ENCODE data around the gene RNU7-1.

DNA sequence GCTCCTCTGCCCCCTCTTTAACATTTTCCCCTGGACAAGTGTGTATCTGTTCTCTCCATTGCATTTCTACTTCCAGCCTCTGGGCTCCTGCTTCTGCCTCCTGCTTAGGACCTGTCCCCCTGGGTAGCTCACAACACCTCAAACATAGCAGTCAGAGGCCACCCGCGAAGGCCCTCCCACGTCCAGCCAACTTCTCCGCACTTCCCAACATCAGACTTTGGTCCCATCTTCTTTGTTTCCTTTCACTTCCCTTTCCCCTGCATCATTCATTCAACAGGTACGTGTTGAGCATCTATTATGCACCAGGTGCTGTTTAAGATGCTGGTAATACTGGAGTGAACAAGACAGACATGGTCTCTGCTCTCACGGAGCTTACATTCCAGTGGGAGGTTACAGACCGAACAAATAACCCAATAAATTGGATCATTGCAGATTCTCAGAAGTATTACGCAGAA is 3.3 kb downstream of the RNU7-1 start:
- TF ChIP-seq, protein P1, sequence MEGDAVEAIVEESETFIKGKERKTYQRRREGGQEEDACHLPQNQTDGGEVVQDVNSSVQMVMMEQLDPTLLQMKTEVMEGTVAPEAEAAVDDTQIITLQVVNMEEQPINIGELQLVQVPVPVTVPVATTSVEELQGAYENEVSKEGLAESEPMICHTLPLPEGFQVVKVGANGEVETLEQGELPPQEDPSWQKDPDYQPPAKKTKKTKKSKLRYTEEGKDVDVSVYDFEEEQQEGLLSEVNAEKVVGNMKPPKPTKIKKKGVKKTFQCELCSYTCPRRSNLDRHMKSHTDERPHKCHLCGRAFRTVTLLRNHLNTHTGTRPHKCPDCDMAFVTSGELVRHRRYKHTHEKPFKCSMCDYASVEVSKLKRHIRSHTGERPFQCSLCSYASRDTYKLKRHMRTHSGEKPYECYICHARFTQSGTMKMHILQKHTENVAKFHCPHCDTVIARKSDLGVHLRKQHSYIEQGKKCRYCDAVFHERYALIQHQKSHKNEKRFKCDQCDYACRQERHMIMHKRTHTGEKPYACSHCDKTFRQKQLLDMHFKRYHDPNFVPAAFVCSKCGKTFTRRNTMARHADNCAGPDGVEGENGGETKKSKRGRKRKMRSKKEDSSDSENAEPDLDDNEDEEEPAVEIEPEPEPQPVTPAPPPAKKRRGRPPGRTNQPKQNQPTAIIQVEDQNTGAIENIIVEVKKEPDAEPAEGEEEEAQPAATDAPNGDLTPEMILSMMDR (IDR thresholded peaks at IDR 0.05): no peak
- no peak for TF ChIP-seq POLR2A (IDR thresholded peaks at IDR 0.05)

Measured in Peyer's patch (tissue), 4 donors.